HG03280 (cell line): ENCODE data around the gene XIAP.

Experiments
- ATAC-seq: cut with Tn5 transposase; IDR thresholded peaks from one replicate; pipeline ENCODE4 v1.9.1; 2021; ENCODE audit warnings: mild to moderate bottlenecking, moderate library complexity; ENCODE audit not compliant: unreplicated experiment

Gene XIAP

GRCh38 chrX:123959281-123960063, 99.6 kb downstream of the XIAP start:
- ATAC-seq = peak; percentile 1

- no peak for ATAC-seq
Observed at GRCh38 chrX:123960956-123961267, 101.1 kb downstream of the XIAP start.

DNA sequence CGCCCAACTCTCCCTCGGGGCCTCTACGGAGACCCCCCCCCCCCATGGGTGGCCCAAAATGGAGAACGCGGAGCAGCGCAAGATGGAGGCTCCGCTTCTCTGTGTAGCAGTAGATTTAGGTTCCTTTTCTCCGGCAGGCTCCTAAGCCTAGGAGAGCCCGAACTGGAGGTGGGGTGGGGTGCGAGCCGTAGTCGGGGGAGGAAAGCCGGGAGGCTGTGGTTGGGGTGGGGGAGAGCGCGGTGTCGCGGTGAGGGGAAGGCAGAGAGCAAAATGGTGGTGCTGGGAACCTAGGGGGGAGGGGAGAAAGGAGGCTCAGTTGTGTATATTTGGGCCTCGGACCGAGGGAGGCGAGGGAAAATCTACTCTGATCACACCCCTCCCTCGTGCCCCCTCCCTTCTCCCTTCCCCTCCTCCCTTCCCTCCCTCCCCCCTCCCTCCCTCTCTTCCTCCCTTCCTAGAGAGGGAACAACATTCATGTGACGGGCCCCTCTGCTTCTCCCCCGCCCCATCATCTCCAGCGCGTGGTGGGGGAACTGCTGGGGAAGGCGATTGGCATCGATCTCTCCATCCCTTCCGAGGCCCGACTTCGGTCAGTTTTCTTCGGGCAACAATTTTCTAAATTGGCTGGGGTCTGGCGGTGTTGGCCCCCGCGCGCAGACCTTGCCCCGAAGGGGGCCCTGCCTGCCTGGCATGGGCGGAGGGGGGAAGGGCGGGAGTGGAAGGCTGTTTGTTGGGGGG, 101.6 kb downstream of the XIAP start, which contains the start of gene STAG2:
Gene STAG2, plus strand, starts transcription at position 439 of the 738 bp plus-strand sequence. CDS start 60,922 bp downstream, outside the sequence.
- peak; percentile 24 for ATAC-seq

DNA sequence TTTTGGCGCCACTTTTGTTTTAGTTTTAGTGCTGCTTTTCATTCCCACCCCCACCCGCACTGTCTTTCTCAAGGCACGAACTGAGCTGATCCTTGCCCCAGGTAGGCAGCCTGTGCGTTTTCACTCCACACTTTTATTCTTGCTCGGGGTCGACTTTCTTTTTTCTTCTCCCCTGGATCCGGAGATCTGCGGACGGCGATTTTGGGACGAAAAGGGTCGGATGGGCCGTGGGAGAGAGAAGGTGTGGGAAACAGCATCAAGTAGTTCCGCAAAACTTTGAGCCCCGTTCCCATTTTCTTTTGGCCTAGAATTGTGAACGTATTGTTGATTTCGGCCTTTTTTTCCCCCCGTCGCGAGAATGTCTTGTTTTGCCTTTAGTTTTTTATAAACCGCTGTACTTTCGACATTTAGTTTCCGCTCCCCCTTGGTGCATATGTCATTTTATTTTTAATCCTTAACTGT, 102.2 kb downstream of the XIAP start:
- no peak for ATAC-seq

DNA sequence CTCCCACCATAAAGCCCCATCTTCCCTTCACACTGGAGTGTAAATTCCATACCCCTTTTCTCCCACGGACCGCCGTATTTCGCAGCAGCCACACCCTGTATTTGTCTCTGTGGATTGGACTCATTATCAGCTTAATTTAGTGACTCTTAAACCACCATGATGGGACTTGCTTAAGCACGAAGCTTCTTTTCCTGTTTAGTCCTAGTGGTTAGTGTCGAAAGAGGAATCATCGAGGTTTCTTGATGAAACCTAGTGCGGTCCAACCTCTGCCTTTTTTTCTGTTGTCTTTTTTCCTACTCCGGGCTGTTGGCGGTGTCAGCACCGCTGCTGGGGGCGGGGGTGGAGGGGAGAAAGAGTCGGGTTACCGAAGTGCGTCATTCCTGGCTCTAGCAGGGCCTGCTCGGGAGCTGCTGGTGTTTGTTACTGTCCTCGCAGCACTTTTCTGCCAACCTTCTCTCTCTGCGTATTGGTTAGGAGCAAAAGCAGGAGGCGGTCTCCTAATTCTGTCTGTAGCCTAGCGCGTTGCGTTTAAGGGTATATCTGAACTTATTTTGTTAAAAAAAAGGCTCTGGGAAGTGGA, 103.0 kb downstream of the XIAP start:
- peak; percentile 48 for ATAC-seq
